OCI-LY7 (cell line): ENCODE results near the gene SAPCD2.

Experiments used
- EZH2phosphoT487 ChIP-seq: fragments of 200-600 bp; sonication (generic); IDR thresholded peaks from 2 replicates; pipeline ENCODE4 v1.6.1; 2018; ENCODE audit warnings: low read depth, borderline replicate concordance, mild to moderate bottlenecking, mixed run types, antibody characterized with exemption, low read length, moderate library complexity, mixed read lengths
- TF ChIP-seq, protein P1 (sequence below): fragments of 200-600 bp; sonication (generic); conservative IDR thresholded peaks from 2 replicates; pipeline ENCODE4 v1.5.1; 2014; ENCODE audit warnings: mild to moderate bottlenecking, antibody characterized with exemption, low read length, moderate library complexity, mixed read lengths

DNA sequence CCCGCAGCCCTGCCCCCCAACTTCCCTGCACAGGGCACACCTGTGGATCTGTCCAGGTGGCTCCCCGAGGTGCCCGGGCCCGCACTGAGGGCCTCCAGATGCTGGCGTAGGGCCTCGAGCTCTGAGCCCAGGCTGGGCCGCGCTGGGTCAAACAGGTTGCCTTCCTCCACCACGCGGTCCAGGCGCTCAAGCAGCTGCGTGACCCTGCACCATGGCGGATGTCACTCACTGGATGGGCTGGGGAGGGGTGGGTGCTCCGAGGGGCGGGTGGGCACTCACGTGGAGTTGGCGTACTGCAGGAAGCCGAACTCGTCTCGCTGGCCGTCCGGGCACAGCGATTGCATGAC is 47.7 kb downstream of the SAPCD2 start:
- TF ChIP-seq, protein P1, sequence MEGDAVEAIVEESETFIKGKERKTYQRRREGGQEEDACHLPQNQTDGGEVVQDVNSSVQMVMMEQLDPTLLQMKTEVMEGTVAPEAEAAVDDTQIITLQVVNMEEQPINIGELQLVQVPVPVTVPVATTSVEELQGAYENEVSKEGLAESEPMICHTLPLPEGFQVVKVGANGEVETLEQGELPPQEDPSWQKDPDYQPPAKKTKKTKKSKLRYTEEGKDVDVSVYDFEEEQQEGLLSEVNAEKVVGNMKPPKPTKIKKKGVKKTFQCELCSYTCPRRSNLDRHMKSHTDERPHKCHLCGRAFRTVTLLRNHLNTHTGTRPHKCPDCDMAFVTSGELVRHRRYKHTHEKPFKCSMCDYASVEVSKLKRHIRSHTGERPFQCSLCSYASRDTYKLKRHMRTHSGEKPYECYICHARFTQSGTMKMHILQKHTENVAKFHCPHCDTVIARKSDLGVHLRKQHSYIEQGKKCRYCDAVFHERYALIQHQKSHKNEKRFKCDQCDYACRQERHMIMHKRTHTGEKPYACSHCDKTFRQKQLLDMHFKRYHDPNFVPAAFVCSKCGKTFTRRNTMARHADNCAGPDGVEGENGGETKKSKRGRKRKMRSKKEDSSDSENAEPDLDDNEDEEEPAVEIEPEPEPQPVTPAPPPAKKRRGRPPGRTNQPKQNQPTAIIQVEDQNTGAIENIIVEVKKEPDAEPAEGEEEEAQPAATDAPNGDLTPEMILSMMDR, result no peak
- TF ChIP-seq EZH2phosphoT487, result no peak
